Right lobe of liver (tissue), 4 donors: ENCODE results near the gene LUZP1.

Experiments used
- POLR2A ChIP-seq: fragments of 450-650 bp; IDR thresholded peaks from one replicate; pipeline ENCODE4 v1.6.1; 2017; ENCODE audit warnings: antibody characterized with exemption, mild to moderate bottlenecking
- TF ChIP-seq, protein P1 (sequence below), 4 donors: fragments of 200-600 bp in 3 of 4; fragments of 450-650 bp in 1 of 4; IDR thresholded peaks; one replicate each; pipeline versions ENCODE4 v1.5.1 to v1.8.0; 2016 to 2022; ENCODE audit warnings: antibody characterized with exemption in 4 of 4, mild to moderate bottlenecking in 2 of 4
- donor health status: DM: no; HTN: no; CAD: no.
- donor health status: DM: no; HTN: no; CAD: no.
- donor health status: DM: no; HTN: yes; CAD: no.

DNA sequence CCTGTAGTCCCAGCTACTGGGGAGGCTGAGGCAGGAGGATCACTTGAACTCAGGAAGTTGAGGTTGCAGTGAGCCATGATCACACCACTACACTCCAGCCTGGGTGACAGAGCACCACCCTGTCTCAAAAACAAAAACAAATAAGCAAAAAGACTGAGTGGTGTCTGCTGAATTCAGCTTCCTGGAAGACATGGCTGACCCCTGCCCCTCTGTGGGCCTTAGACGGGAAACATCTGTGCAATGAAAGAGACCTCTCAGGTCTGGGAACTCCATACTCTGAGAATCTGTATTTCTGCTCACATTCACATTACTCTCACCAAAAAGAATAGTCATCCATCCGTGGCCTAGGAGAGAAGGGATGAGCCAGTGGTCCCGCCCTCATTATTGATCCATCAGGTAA, 46.6 kb upstream of the LUZP1 start:
- TF ChIP-seq, protein P1, sequence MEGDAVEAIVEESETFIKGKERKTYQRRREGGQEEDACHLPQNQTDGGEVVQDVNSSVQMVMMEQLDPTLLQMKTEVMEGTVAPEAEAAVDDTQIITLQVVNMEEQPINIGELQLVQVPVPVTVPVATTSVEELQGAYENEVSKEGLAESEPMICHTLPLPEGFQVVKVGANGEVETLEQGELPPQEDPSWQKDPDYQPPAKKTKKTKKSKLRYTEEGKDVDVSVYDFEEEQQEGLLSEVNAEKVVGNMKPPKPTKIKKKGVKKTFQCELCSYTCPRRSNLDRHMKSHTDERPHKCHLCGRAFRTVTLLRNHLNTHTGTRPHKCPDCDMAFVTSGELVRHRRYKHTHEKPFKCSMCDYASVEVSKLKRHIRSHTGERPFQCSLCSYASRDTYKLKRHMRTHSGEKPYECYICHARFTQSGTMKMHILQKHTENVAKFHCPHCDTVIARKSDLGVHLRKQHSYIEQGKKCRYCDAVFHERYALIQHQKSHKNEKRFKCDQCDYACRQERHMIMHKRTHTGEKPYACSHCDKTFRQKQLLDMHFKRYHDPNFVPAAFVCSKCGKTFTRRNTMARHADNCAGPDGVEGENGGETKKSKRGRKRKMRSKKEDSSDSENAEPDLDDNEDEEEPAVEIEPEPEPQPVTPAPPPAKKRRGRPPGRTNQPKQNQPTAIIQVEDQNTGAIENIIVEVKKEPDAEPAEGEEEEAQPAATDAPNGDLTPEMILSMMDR (IDR thresholded peaks at IDR 0.05), result no peak
- no peak for TF ChIP-seq POLR2A
